Muscle of leg (tissue), 11 donors: ENCODE data around the gene TESPA1. TPM values are rescaled to one million over a fixed set of nuclear protein-coding genes. Genes with fewer than 3 reads are reported as not detected.

Source experiments
- DNase-seq: peaks from one replicate; pipeline ENCODE4 v3.0.0; 2013
- H3K27ac ChIP-seq: one replicate; pipeline ENCODE4 v1.5.1; 2013; ENCODE audit warnings: mild to moderate bottlenecking, low read length, control low read depth
- H3K27me3 ChIP-seq: one replicate; pipeline ENCODE4 v1.6.1; 2013; ENCODE audit warnings: low read length; ENCODE audit not compliant: control insufficient read depth, insufficient read depth
- H3K36me3 ChIP-seq: one replicate; pipeline ENCODE4 v1.6.1; 2013; ENCODE audit warnings: low read length; ENCODE audit not compliant: control insufficient read depth, insufficient read depth
- H3K4me1 ChIP-seq: one replicate; pipeline ENCODE4 v1.6.1; 2013; ENCODE audit warnings: low read length; ENCODE audit not compliant: control insufficient read depth, insufficient read depth
- H3K4me3 ChIP-seq: one replicate; pipeline ENCODE4 v1.5.1; 2013; ENCODE audit warnings: low read length, control low read depth
- H3K9me3 ChIP-seq: replicated peaks from 2 replicates; pipeline ENCODE4 v1.6.1; 2013; ENCODE audit warnings: low read depth, low read length; ENCODE audit not compliant: control insufficient read depth
- WGBS: methylation state at CpG from one replicate; pipeline ENCODE4 v1.1.5; 2013; ENCODE audit warnings: missing lambda C conversion rate; ENCODE audit not compliant: insufficient coverage; 5-methylcytosine and 5-hydroxymethylcytosine counted together
- polyA plus RNA-seq, 8 donors: library from polyadenylated mRNA; unstranded; fragments of 120-200 nt; gene quantifications; one replicate each; pipeline versions ENCODE4 v1.2.1 to v1.2.3, GENCODE V29; 2013; ENCODE audit warnings: inconsistent platforms in 1 of 8, low replicate concordance in 1 of 8; ENCODE audit not compliant: insufficient read length in 8 of 8, insufficient read depth in 1 of 8
- total RNA-seq: library from RNA; stranded (reverse); fragments of 120-200 nt; gene quantifications from one replicate; pipeline ENCODE4 v1.2.4, GENCODE V29; 2013

Gene TESPA1
- total and polyA plus RNA-seq, 9 donors: 0.44 to 2.8 (median 1.7) TPM

GRCh38 chr12:54968181-54968730 is 16.3 kb downstream of the TESPA1 start:
- no peak overlapping the region for H3K4me3 ChIP-seq
- whole genome bisulfite sequencing: no CpG with 5 or more reads among the region's 4 CpGs

GRCh38 chr12:54967461-54967860 is 17.1 kb downstream of the TESPA1 start:
- H3K4me1 ChIP-seq: peaks cover 6% of the 10 kb centered on the region
- WGBS: no CpG with 5 or more reads among the region's 2 CpGs
- H3K27ac ChIP-seq: no peak overlapping the region
- no peaks in the 10 kb centered on the region for H3K27me3 ChIP-seq
- no peaks in the 10 kb centered on the region for H3K9me3 ChIP-seq
- DNase-seq: peak; percentile 72
- no peak overlapping the region for H3K4me3 ChIP-seq
- H3K36me3 ChIP-seq: no peaks in the 10 kb centered on the region

More at GRCh38 chr12:54968181-54968730, 16.3 kb downstream of the TESPA1 start:
- no peaks in the 10 kb centered on the region for H3K27me3 ChIP-seq
- H3K9me3 ChIP-seq: no peaks in the 10 kb centered on the region
- H3K27ac ChIP-seq: no peak overlapping the region
- H3K4me1 ChIP-seq: peaks cover 6% of the 10 kb centered on the region
- DNase-seq: no peak
- no peaks in the 10 kb centered on the region for H3K36me3 ChIP-seq

GRCh38 chr12:54961190-54961589 is 23.4 kb downstream of the TESPA1 start:
- no CpG with 5 or more reads among the region's 4 CpGs for WGBS
- Histone ChIP-seq H3K4me1 (no peaks in the 10 kb centered on the region), H3K4me3 (no peak overlapping the region)

GRCh38 chr12:54959291-54960018 is 25.1 kb downstream of the TESPA1 start:
- Histone ChIP-seq H3K4me1 (no peaks in the 10 kb centered on the region), H3K36me3 (no peaks in the 10 kb centered on the region), H3K4me3 (no peak overlapping the region), H3K27ac (no peak overlapping the region), H3K9me3 (no peaks in the 10 kb centered on the region), H3K27me3 (no peaks in the 10 kb centered on the region)
- WGBS: 40% methylated on average over 1 of the region's 10 CpGs
- no peak for DNase-seq

More at GRCh38 chr12:54961190-54961589, 23.4 kb downstream of the TESPA1 start:
- no peak overlapping the region for H3K27ac ChIP-seq
- H3K36me3 ChIP-seq: no peaks in the 10 kb centered on the region
- no peak for DNase-seq
- no peaks in the 10 kb centered on the region for H3K27me3 ChIP-seq
- no peaks in the 10 kb centered on the region for H3K9me3 ChIP-seq

GRCh38 chr12:54958048-54958658 is 26.4 kb downstream of the TESPA1 start:
- Histone ChIP-seq H3K4me3 (no peak overlapping the region), H3K4me1 (no peaks in the 10 kb centered on the region), H3K9me3 (no peaks in the 10 kb centered on the region), H3K36me3 (no peaks in the 10 kb centered on the region), H3K27me3 (no peaks in the 10 kb centered on the region), H3K27ac (no peak overlapping the region)
- no CpG with 5 or more reads among the region's 3 CpGs for WGBS
- DNase-seq: peak; percentile 87

GRCh38 chr12:54956818-54957641 is 27.5 kb downstream of the TESPA1 start:
- no peaks in the 10 kb centered on the region for H3K4me1 ChIP-seq

GRCh38 chr12:54956322-54956721 is 28.2 kb downstream of the TESPA1 start:
- no peaks in the 10 kb centered on the region for H3K36me3 ChIP-seq
- WGBS: 93% methylated on average over 2 of the region's 5 CpGs
- no peaks in the 10 kb centered on the region for H3K27me3 ChIP-seq
- no peaks in the 10 kb centered on the region for H3K9me3 ChIP-seq
- H3K4me3 ChIP-seq: no peak overlapping the region
- H3K27ac ChIP-seq: no peak overlapping the region
- H3K4me1 ChIP-seq: no peaks in the 10 kb centered on the region
- DNase-seq: no peak

More at GRCh38 chr12:54956818-54957641, 27.5 kb downstream of the TESPA1 start:
- Histone ChIP-seq H3K9me3 (no peaks in the 10 kb centered on the region), H3K36me3 (no peaks in the 10 kb centered on the region), H3K27ac (no peak overlapping the region), H3K27me3 (no peaks in the 10 kb centered on the region), H3K4me3 (no peak overlapping the region)
- no peak for DNase-seq
- WGBS: 71% methylated on average over 2 of the region's 10 CpGs

- Histone ChIP-seq H3K9me3 (no peaks in the 10 kb centered on the region), H3K4me1 (no peaks in the 10 kb centered on the region), H3K4me3 (no peak overlapping the region), H3K36me3 (no peaks in the 10 kb centered on the region), H3K27me3 (no peaks in the 10 kb centered on the region), H3K27ac (no peak overlapping the region)
- no peak for DNase-seq
- WGBS: no CpG with 5 or more reads among the region's 3 CpGs
These were observed 29.8 kb downstream of the TESPA1 start for GRCh38 chr12:54954801-54955200.

- Histone ChIP-seq H3K4me1 (no peaks in the 10 kb centered on the region), H3K27me3 (no peaks in the 10 kb centered on the region), H3K9me3 (no peaks in the 10 kb centered on the region), H3K4me3 (no peak overlapping the region), H3K27ac (no peak overlapping the region), H3K36me3 (no peaks in the 10 kb centered on the region)
- DNase-seq: no peak
These were observed 30.3 kb downstream of the TESPA1 start for GRCh38 chr12:54954228-54954627.
